ENCODE measurements around the gene EFHD2.

DNA sequence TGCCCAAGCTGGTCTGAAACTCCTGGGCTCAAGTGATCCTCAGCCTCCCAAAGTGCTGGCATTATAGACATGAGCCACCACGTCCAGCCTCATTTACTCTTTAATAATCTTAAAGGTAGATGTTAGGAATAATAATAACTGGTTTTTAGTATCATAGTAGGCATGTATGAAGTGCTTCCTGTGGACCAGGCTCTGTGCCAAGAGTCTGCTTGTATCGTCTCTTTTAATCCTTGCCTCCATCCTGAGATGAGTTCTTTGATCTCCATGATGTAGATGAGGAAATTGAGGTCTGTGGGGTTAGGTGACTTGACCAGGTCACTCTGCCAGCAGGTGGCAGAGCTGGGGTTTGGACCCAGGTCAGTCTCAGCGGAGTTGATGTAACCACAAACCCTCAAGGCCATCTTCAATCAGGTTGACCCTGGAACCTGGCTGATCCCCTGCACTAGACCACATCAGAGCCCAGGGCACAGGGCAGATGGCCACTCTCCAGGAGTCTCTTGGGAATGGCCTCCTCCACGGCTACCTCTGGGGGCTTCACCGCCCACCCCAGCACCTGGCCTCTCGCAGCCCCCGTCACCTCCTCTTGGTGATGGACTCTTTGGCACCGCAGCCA lies 11.3 kb downstream of the EFHD2 start:
- TF ChIP-seq, protein P1, sequence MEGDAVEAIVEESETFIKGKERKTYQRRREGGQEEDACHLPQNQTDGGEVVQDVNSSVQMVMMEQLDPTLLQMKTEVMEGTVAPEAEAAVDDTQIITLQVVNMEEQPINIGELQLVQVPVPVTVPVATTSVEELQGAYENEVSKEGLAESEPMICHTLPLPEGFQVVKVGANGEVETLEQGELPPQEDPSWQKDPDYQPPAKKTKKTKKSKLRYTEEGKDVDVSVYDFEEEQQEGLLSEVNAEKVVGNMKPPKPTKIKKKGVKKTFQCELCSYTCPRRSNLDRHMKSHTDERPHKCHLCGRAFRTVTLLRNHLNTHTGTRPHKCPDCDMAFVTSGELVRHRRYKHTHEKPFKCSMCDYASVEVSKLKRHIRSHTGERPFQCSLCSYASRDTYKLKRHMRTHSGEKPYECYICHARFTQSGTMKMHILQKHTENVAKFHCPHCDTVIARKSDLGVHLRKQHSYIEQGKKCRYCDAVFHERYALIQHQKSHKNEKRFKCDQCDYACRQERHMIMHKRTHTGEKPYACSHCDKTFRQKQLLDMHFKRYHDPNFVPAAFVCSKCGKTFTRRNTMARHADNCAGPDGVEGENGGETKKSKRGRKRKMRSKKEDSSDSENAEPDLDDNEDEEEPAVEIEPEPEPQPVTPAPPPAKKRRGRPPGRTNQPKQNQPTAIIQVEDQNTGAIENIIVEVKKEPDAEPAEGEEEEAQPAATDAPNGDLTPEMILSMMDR (IDR thresholded peaks at IDR 0.05; ENCODE audit: control extremely low read depth in 1 of 3, insufficient read depth in 1 of 3, low read depth in 1 of 3, low read length in 3 of 3): no peak
- TF ChIP-seq, protein P2, sequence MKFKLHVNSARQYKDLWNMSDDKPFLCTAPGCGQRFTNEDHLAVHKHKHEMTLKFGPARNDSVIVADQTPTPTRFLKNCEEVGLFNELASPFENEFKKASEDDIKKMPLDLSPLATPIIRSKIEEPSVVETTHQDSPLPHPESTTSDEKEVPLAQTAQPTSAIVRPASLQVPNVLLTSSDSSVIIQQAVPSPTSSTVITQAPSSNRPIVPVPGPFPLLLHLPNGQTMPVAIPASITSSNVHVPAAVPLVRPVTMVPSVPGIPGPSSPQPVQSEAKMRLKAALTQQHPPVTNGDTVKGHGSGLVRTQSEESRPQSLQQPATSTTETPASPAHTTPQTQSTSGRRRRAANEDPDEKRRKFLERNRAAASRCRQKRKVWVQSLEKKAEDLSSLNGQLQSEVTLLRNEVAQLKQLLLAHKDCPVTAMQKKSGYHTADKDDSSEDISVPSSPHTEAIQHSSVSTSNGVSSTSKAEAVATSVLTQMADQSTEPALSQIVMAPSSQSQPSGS (IDR thresholded peaks at IDR 0.05; ENCODE audit: low read length): no peak
- TF ChIP-seq HDAC2 (IDR thresholded peaks at IDR 0.05; ENCODE audit: borderline replicate concordance in 1 of 2, low read depth in 2 of 2, low read length in 2 of 2) (no peak), RFX5 (IDR thresholded peaks at IDR 0.05; ENCODE audit: borderline replicate concordance, low read depth, low read length) (no peak), BRCA1 (IDR thresholded peaks at IDR 0.05; ENCODE audit: low read depth, low read length) (no peak), POLR2A (IDR thresholded peaks at IDR 0.05; ENCODE audit: control extremely low read depth in 1 of 2, low read depth in 2 of 2, low read length in 2 of 2) (no peak), YY1 (IDR thresholded peaks at IDR 0.05; ENCODE audit: low read depth, low read length) (no peak), TAF1 (IDR thresholded peaks at IDR 0.05; ENCODE audit: low read depth, low read length) (no peak), RAD21 (IDR thresholded peaks at IDR 0.05 in 1 of 2, conservative IDR thresholded peaks at IDR 0.05 in 1 of 2; ENCODE audit: low read depth in 2 of 2, low read length in 2 of 2) (no peak), EGR1 (IDR thresholded peaks at IDR 0.05; ENCODE audit: borderline replicate concordance, low read depth, low read length) (no peak), SIN3A (conservative IDR thresholded peaks at IDR 0.05 in 1 of 2, IDR thresholded peaks at IDR 0.05 in 1 of 2; ENCODE audit: low read depth in 1 of 2, low read length in 2 of 2) (no peak), JUN (IDR thresholded peaks at IDR 0.05; ENCODE audit: low read depth, low read length) (no peak)
- TF ChIP-seq, protein P3, sequence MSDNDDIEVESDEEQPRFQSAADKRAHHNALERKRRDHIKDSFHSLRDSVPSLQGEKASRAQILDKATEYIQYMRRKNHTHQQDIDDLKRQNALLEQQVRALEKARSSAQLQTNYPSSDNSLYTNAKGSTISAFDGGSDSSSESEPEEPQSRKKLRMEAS (IDR thresholded peaks at IDR 0.05): no peak

Measured in H1 (cell line).